Astrocyte of the hippocampus (primary cell): Measurements from ENCODE around the gene PDZRN4.
A peak's percentile ranks its signal among the peaks of the same experiment; 100 is the strongest.
"Not testable (repeated sequence)": the region's sequence is repeated elsewhere in the genome, so short reads cannot be mapped to it uniquely, and the experiment has no call there.

Source experiments
- DNase-seq: peaks from one replicate; pipeline ENCODE4 v3.0.0; 2011; ENCODE audit warnings: low read depth, low spot score

The PDZRN4 gene

DNA sequence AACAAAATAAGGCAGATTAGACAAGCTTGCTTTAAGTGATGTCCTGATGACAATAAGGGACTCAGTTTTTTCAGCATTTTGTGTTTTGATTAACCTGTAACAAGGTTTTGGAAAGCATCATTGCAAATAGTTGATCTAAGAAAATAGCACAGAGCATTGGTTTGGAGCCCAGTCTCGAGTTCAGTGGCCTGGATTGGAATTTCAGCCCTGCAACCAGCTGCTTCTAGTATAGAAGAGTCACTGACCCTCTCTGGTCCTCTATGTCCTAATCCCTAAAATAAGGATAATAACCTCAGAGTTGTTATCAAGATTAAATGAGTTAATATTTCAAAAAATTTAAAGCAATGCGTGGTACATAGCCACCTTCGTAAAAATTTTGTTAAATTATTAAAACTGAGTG is 25.5 kb downstream of the PDZRN4 start:
- DNase-seq, result no peak

DNA sequence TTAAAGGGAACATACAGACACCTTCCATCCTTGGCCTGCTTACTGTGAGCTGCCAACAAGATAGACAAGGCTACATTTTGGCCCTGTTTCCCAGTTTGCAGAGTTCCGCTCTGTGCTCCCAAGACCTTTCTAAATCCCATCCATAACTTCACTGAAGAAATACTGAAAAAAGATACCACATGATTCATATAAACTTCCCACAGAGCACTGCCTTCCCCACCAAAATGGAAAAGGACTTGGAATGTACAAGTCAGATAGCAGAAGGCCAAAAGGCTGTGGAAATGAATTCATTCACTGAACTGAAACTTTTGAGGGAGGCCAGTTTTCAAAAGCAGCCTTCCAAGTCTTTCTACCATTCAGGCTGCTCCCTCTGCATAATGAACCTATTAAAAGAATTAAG is 29.6 kb downstream of the PDZRN4 start:
- no peak for DNase-seq

DNA sequence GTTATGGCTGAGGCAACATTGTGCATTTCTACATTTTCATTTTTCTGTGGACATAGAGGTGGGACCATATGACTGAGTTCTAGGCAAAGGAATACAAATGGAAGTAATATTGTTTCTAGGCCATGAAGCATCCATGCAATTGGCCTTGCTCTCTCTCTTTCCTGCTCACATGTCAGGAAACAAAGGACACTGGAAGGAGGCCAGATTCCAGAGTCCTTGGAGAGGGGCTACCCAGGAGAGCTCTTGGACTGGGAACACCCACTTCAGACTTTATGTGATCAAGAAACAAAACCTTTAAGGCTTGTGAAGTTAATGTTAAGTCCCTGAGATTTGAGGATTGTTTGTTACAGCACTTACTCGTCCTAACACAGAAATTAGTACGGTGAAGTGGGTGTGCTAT is 32.8 kb downstream of the PDZRN4 start:
- DNase-seq, result no peak

DNA sequence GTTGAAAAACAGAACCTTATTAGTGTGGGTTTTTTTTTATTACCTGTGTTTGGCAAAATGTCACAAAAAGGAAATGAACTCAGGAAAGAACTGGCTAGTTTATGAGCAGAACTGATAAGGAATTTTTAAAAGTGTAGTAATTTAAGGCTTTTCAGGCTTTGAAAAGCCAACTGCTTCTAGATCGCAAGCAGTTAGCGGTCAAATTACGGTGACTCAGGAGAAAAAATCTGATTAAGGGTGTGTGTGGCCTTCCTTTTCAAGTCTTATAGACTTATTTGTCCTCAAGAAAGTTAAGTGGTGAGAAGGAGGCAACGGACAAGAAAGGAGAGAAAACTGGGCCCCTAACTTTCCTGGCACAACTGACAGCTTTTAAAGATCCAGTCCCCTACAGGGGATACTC is 33.4 kb downstream of the PDZRN4 start:
- no peak for DNase-seq

DNA sequence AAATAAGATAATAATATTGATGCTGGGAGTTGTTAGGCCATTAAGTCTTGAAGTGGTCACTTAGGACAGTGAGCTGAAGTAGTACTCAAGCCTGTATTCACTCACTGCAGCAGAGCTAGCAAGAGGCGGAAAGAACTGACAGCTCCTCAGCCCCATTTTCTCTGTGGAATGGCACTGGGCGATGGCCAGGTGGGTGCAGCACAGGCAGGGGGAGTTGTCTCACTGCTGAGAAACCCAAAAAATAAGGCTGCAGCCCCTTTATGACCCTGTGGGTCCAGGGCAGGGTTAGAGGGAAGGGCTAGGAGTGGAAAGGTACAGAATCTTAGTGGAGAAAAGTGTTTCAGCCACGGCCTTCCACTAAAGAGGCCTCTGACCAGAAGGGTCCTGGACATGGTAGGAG is 35.5 kb downstream of the PDZRN4 start:
- no peak for DNase-seq

DNA sequence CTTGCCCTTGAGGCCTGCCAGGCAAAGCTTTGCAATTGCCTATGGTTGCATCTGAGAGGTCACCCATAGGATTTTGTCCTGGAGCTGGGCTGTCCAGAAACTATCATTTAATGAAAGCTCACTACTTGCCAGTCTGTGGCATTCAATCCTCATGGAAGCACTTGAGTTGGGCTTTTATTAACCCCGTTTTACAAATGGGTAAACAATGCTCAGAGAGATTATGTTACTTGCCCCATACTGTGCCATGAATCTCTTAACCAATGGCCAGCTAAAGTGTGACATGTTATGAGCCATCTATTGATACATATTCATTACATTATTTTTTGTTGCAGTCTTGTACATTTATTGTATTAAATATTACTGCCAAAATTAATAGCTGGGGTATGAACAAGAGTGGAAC is 35.9 kb downstream of the PDZRN4 start:
- no peak for DNase-seq

DNA sequence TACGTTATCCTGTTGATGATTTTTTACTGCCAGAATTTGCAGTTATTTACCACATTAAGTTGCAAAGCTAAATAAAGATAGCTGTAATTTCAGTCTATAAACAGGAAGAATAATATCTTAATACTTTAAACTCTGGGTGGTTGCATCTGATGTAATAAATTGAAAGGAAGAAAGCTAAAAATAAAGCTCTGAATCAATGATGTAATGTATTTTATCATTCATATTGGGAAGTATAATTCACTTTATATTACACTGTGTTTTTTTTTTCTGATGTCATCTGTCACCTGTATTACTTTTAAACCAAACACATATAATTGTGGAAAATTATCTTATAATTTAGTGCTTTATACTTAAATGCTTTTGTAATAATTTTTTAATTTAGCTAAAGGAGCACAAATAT is 37.1 kb downstream of the PDZRN4 start:
- no peak for DNase-seq

DNA sequence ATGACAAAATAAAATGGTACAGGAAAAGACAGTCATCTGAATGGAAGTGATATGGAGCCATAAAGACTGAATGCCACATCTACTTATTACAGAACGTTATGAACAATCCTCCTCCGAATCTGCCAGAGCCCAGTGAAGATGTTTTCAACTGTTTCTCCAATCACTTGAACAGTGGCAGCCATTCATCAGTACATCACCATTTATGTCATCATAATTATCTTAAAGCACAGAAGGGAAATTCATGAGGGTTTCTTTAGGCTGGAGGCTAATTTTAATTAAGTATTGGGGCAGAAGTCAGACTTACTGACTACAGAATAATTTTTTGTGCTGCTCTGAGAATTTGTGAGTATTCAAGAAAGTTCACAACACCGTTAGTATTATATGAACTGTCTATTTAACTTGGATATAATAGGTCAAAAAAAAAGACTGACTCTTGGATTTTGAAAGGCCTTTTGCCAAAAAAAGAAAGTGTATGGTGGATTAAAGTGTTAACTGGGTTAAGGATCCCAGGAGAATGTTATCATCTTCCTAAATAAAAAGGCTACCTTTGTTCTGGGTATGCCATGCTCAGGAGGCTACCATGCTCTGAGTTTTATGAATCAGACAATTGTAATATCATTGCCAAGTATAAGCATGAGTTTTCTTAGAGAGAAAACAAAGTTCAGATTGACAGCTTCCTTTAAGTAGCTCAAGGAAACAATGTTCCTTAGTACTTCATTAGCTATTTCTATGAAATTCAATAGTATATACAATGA is 40.1 kb downstream of the PDZRN4 start:
- no peak for DNase-seq

DNA sequence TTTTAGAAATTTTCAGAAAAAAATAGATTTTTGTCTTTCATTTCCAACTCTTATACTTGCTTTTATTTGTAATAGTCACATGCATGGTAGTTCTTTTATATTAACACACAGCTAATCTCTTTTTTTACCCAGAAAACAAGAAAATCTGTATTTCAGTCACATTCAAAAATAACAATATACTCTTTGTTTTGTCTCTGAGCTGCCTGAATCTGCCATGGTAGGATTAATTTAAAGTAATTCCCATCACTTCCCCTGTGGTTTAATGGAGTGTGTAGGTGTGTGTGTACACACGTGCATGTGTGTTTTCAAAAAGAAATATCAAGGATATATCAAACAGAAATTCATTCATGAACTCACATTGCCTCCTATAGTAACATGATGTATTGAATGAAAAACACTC is 42.6 kb downstream of the PDZRN4 start:
- DNase-seq, result no peak

DNA sequence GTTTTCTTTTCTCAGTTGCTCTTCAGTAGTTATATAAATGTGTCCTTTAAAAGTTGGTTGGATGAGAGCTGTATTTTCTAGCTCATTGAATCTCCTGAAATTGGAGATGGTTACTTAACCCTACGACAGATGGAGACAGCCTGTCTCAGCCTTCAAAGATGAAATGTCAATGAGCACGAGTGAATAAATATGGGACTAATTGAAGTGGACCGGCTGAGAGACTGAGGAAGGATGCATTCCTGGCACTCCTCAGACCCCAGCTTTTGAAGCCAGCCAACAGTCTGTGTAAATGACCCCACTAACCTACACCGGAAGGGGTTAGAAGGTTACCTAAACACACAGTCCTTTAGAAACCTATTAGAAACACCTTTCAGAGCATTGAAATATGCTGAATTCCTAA is 46.6 kb downstream of the PDZRN4 start:
- DNase-seq, result no peak

DNA sequence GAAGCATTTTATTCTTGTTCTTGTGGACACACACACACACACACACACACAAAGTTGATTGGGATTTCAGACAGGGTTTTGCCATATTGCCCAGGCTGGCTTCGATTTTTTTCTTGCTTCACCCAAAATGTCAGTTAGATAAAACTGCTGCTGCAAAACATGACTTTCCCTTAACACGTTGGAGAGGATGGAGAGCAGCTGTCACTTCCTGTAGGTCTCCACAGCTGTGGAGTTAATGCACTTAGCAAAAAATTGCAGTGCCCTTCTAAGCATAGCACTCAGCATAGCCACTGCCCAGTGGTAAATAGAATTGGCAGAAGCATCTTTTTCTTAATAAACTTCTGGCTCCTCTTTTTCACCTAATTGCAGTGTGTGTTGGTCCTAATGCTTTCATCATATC is 54.5 kb downstream of the PDZRN4 start:
- no peak for DNase-seq

DNA sequence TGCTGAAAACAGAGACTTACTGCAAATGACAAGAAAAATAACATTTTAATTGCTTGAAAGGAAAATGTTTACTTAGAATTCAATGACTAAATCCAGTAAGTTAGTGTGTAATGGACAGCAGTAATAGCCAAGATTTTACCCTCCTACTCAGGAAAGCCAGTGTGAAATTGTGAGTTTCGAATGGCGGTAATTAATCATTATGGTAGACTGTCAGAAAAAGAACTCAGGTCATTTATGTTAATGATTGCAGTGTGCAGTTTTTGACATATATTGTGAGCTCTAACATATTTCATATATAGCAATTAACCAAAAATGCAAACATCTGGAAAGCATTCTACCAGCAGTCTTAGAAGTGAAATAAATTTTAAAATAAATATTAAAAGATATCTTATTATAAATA is 60.3 kb downstream of the PDZRN4 start:
- no peak for DNase-seq

DNA sequence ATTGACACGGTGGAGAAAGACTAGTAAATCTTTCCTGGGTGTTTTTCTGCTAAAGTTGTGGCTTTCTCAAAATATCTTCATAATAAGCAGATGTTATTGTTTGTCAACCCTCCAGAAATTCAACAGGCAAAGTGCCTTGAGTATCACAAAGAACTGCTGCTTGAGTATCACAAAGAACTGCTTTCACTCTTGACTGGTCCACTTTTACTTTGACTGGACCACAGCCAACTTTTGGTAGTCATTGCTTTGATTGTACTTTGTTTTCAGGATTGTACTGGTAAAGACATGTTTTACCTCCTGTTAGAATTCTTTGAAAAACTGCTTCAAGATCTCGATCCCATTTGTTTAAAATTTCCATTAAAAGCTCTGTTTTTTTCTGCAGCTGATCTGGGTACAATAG is 62.6 kb downstream of the PDZRN4 start:
- peak; percentile 74 for DNase-seq

DNA sequence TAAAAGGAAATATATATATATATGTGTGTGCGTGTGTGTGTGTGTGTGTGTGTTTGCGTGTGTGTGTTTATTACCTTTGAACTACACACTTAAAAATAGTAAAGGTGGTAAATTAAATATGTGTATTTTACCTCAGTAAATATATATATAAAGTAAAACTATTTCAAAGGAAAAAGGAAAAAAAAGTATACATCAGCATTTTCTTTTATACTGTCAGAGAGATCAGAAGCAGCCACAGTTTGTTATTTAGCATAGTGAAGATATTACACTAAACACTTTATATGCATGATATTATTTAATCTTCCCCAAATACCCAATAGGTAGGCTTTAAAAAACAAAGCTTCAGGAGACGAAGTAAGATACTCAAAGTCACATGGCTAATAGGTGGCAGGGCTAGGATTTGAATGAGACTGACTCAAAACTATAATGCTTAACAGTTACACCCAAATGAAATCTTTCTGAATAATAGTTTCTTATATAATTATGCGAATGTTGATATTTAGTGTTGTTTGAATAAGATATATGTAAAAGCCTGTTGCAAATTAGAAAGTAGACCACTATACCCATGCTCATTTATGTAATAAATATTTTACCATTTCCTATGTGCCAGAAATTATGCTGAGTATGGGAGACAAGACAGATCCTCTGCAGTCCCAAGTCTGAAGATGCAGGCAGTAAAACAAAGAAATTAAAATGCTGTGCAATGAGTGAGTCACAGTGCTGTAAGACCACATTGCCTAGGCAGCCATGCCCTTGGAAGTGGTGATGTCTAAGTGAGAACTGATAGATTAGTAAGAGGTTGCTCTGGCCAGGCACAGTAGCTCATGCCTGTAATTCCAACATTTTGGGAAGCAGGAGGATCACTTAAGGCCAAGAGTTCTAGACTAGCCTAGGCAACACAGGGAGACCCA is 66.1 kb downstream of the PDZRN4 start:
- peak; percentile 5 for DNase-seq

DNA sequence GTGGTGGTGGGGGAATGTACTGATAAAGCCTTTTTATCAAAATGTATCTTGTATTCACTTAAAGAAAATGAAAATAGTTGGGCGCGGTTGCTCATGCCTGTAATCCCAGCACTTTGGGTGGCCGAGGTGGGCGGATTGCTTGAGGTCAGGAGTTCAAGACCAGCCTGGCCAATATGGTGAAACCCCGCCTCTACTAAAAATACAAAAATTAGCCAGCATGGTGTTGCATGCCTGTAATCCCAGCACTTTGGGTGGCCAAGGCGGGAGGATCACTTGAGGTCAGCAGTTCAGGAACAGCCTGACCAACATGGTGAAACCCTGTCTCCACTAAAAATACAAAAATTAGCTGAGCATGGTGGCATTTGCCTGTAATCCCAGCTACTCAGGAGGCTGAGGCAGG is 75.1 kb downstream of the PDZRN4 start:
- DNase-seq, result not testable (repeated sequence)

DNA sequence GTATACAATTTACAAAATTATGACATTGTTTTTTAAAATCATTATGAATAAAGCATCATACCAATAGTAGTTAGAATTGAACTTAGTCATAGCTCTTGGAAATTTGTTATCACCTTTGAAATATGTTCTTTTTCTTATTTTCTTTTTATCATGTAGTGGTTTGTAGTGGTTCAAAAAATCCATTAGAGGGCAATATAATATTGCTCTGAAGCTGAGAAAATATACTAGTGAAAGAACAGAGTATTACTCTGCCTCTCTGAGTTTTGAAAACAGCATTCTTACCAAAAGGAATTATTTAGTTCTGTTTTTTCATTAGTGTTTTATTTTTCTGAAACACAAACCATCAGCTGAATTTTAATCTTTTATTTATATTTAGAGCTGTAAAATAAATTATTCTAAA is 76.2 kb downstream of the PDZRN4 start:
- no peak for DNase-seq

DNA sequence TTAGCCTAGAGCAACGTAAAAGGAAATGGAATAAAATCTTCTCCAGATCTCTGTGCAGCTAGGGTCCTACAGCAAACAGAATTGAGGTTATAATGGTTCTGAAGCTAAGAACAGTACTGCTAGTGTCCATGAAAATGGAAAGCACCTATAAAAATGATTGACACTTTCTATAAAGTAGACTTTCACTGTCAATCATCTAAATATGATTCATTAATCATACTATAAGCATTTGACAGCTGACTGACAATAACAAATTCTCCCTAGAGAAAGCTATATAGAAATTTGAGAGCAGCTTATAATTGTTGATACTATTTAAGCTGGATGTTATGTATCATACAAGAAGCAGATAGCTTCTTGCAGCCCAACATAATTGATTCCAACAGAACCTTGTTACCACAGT is 80.9 kb downstream of the PDZRN4 start:
- no peak for DNase-seq

DNA sequence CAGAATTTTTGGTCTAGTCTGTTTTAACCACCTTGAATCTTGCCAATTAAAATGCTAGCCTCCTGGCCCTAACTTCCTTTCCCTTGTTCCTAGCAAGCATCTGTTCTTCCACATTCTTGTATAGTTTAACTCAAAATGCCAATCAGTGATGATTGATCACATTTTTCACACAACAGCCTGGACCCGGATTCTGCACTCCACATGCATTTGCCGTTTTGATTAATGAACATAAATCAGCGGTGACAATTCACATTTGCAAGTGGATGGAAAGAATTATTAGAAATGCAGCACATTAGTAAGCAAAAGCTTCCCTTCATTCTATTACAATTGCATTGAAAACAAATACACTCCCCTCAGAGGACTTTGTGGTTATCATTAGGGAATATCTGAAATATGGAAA is 83.4 kb downstream of the PDZRN4 start:
- no peak for DNase-seq

DNA sequence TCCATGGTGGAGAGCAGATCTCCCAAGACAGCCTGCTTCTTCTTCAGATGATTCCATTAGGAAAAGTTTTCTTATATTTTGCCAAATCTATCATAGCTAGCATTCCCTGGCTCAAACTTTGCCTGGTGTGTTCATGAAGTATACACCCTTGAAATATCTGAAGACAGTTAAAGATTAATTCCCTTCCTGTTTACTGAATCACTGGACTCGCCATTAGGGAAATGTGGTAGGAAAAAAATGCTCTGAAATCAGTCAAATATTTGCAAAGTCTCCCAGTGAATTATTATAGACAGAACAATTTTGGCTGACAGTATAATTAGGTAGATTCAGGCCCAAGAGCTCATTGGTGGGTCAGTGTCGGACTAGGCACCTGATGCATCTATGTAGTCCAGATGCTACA is 86.5 kb downstream of the PDZRN4 start:
- no peak for DNase-seq

DNA sequence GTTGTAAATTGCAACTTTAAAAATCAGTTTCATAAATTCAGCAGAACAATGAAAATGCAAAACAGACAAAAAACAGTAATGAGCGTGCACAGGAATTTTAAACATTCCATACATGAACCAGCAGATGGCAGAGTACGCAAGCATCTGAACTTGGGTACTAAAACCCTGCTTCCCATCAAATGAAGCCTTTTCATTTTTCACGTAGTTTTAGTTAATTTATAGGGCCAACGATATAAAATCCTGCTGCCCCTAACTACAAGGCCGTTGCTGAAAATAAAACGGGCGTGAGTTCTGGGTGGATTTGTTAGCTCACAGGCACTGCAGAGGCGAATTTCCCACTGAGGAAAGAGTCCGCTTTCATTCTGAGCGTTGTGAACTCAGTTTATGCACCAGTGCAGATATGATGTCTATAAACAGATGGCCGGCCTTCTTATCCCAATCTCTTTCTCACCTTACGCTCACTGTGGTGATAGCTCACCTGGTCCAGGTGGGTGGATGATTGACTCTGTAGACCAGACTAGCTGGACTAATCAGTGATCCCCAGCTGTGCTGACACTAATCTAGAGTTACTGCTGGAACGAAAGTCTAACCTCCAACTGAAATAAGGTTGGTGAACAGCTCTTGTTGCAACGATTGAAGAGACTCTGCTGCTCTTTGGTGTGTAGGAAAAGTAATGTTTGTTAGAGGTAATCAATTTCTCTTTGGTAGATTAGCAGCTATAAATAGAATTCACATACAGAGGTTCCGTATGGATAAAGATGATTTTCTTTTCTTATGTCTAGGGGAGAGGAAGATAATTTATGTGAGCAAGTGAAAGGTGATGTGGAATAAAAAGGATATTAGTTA is 89.2 kb downstream of the PDZRN4 start:
- peak; percentile 64 for DNase-seq

DNA sequence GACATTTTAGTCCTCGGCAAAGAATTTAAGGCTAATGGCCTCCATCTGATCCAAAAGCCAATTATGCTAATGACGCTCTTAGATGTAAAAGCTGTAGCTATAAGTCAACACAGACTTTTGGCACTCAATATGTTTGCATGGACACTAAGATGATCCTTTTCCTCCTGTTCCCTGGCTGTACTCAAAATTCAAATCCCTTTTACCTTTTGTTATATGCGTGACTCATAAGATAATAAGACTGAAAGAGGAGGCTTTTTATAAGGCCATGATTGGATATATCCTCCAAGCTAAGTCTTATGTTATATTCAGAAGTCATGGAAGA is 89.8 kb downstream of the PDZRN4 start:
- no peak for DNase-seq

DNA sequence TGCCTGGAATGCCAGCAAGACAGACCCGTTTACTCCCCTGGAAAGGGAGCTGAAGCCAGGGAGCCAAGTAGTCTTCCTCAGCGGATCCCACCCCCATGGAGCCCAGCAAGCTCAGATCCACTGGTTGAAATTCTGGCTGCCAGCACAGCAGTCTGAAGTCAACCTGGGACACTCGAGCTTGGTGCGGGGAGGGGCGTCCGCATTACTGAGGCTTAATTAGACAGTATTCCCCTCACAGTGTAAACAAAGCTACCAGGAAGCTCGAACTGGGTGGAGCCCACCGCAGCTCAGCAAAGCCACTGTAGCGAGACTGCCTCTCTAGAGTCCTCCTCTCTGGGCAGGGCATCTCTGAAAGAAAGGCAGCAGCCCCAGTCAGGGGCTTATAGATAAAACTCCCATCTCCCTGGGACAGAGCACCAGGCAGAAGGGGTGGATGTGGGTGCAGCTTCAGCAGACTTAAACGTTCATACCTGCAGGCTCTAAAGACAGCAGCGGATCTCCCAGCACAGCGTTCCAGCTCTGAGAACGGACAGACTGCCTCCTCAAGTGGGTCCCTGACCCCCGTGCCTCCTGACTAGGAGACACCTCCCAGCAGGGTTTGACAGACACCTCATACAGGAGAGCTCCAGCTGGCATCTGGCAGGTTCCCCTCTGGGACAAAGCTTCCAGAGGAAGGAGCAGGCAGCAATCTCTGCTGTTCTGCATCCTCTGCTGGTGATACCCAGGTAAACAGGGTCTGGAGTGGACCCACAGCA is 92.4 kb downstream of the PDZRN4 start:
- not testable (repeated sequence) for DNase-seq
